ENCODE results near the gene FADS2.

The FADS2 gene

GRCh38 chr11:61791737-61792309, 36.3 kb upstream of the FADS2 start:
- H2AK5ac ChIP-seq (ENCODE audit: low read length): peak overlapping the region; percentile 14
- DNase-seq: peak; percentile 64 to 77
- H2AFZ ChIP-seq (ENCODE audit: insufficient read depth, low read length, poor library complexity): peak overlapping the region; percentile 97

GRCh38 chr11:61792310-61793082, 35.6 kb upstream of the FADS2 start, which contains the start of the genes FEN1 and TMEM258:
Gene FEN1, plus strand, starts transcription at chr11:61792911. Its CDS starts 2,451 bp downstream, at chr11:61795362.
Gene TMEM258, minus strand, starts transcription at chr11:61792599. Its CDS starts 41 bp downstream, at chr11:61792558.
- Histone ChIP-seq H3K4me3 (ENCODE audit: low read depth, low read length) (peak within 1 kb of the TSS; percentile 92), H3K23ac (ENCODE audit: low read length) (peak within 1 kb of the TSS; percentile 31), H3K9ac (ENCODE audit: low read length) (peak within 1 kb of the TSS; percentile 99), H3K4me1 (ENCODE audit: control insufficient read depth in 1 of 2, insufficient read depth in 2 of 2, low read length in 2 of 2) (peaks cover 3 to 5% of the 10 kb centered on the region in 2 experiments), H4K8ac (ENCODE audit: low read depth, low read length) (peak within 1 kb of the TSS; percentile 99), H2AFZ (ENCODE audit: insufficient read depth, low read length, poor library complexity) (peak within 1 kb of the TSS; percentile 97), H4K12ac (ENCODE audit: low read depth, low read length) (peak within 1 kb of the TSS; percentile 93), H3K79me2 (ENCODE audit: control insufficient read depth, insufficient read depth, low read length, poor library complexity) (peaks cover 20% of the 10 kb centered on the region), H2BK12ac (ENCODE audit: low read length) (peak within 1 kb of the TSS; percentile 93), H2AK5ac (ENCODE audit: low read length) (peak within 1 kb of the TSS; percentile 93), H2BK5ac (ENCODE audit: low read depth, low read length, poor library complexity) (peak within 1 kb of the TSS; percentile 100), H4K91ac (ENCODE audit: low read depth, low read length) (peak within 1 kb of the TSS; percentile 100), H3K27ac (ENCODE audit: low read depth, low read length) (peak within 1 kb of the TSS; percentile 88), H3K79me1 (ENCODE audit: low read length) (peaks cover 15% of the 10 kb centered on the region), H3K4ac (ENCODE audit: low read depth, low read length) (peak within 1 kb of the TSS; percentile 94), H3K27me3 (ENCODE audit: insufficient read depth, low read length) (no peaks in the 10 kb centered on the region), H3K4me2 (ENCODE audit: low read length) (peak within 1 kb of the TSS; percentile 93), H3K14ac (ENCODE audit: low read length) (peak within 1 kb of the TSS; percentile 99), H3K9me3 (ENCODE audit: insufficient read depth, low read depth, low read length) (no peaks in the 10 kb centered on the region), H2BK120ac (ENCODE audit: insufficient read depth, low read length, poor library complexity) (peak within 1 kb of the TSS; percentile 99), H3K18ac (ENCODE audit: low read length) (peak within 1 kb of the TSS; percentile 99), H3K36me3 (ENCODE audit: control insufficient read depth in 1 of 2, insufficient read depth in 2 of 2, low read length in 2 of 2) (peaks cover 41 to 43% of the 10 kb centered on the region in 2 experiments)
- WGBS (ENCODE audit: extremely low coverage, insufficient coverage, insufficient read length): no CpG with 5 or more reads among the region's 61 CpGs
- peak; percentile 88 to 94 for DNase-seq

More at GRCh38 chr11:61791737-61792309, 36.3 kb upstream of the FADS2 start:
- H3K18ac ChIP-seq (ENCODE audit: low read length): peak overlapping the region; percentile 70
- H3K23ac ChIP-seq (ENCODE audit: low read length): no peak overlapping the region
- peak overlapping the region; percentile 99 for H3K14ac ChIP-seq (ENCODE audit: low read length)
- H2BK120ac ChIP-seq (ENCODE audit: insufficient read depth, low read length, poor library complexity): peak overlapping the region; percentile 99
- no peaks in the 10 kb centered on the region for H3K9me3 ChIP-seq (ENCODE audit: insufficient read depth, low read depth, low read length)
- peak overlapping the region; percentile 92 for H3K4me3 ChIP-seq (ENCODE audit: low read depth, low read length)
- no peak overlapping the region for H2BK12ac ChIP-seq (ENCODE audit: low read length)
- peaks cover 15% of the 10 kb centered on the region for H3K79me1 ChIP-seq (ENCODE audit: low read length)
- peak overlapping the region; percentile 100 for H2BK5ac ChIP-seq (ENCODE audit: low read depth, low read length, poor library complexity)
- H3K4me2 ChIP-seq (ENCODE audit: low read length): peak overlapping the region; percentile 93
- H3K4me1 ChIP-seq (ENCODE audit: control insufficient read depth in 1 of 2, insufficient read depth in 2 of 2, low read length in 2 of 2): peaks cover 3 to 5% of the 10 kb centered on the region in 2 experiments
- H4K91ac ChIP-seq (ENCODE audit: low read depth, low read length): peak overlapping the region; percentile 100
- peaks cover 20% of the 10 kb centered on the region for H3K79me2 ChIP-seq (ENCODE audit: control insufficient read depth, insufficient read depth, low read length, poor library complexity)
- H4K8ac ChIP-seq (ENCODE audit: low read depth, low read length): peak overlapping the region; percentile 99
- WGBS (ENCODE audit: extremely low coverage, insufficient coverage, insufficient read length): no CpG with 5 or more reads among the region's 14 CpGs
- H3K27me3 ChIP-seq (ENCODE audit: insufficient read depth, low read length): no peaks in the 10 kb centered on the region
- peak overlapping the region; percentile 93 for H4K12ac ChIP-seq (ENCODE audit: low read depth, low read length)
- peak overlapping the region; percentile 99 for H3K9ac ChIP-seq (ENCODE audit: low read length)
- peak overlapping the region; percentile 88 for H3K27ac ChIP-seq (ENCODE audit: low read depth, low read length)
- peak overlapping the region; percentile 56 for H3K4ac ChIP-seq (ENCODE audit: low read depth, low read length)
- H3K36me3 ChIP-seq (ENCODE audit: control insufficient read depth in 1 of 2, insufficient read depth in 2 of 2, low read length in 2 of 2): peaks cover 48 to 49% of the 10 kb centered on the region in 2 experiments

- Histone ChIP-seq H3K27ac (ENCODE audit: low read depth, low read length) (peak overlapping the region; percentile 52), H2BK120ac (ENCODE audit: insufficient read depth, low read length, poor library complexity) (peak overlapping the region; percentile 99), H3K4ac (ENCODE audit: low read depth, low read length) (peak overlapping the region; percentile 94), H4K8ac (ENCODE audit: low read depth, low read length) (peak overlapping the region; percentile 99), H4K91ac (ENCODE audit: low read depth, low read length) (peak overlapping the region; percentile 100), H3K27me3 (ENCODE audit: insufficient read depth, low read length) (no peaks in the 10 kb centered on the region), H3K18ac (ENCODE audit: low read length) (peak overlapping the region; percentile 71), H2BK5ac (ENCODE audit: low read depth, low read length, poor library complexity) (peak overlapping the region; percentile 100), H3K4me1 (ENCODE audit: control insufficient read depth in 1 of 2, insufficient read depth in 2 of 2, low read length in 2 of 2) (peaks cover 3 to 5% of the 10 kb centered on the region in 2 experiments), H3K79me1 (ENCODE audit: low read length) (peaks cover 15% of the 10 kb centered on the region), H3K14ac (ENCODE audit: low read length) (peak overlapping the region; percentile 99), H2BK12ac (ENCODE audit: low read length) (no peak overlapping the region), H2AFZ (ENCODE audit: insufficient read depth, low read length, poor library complexity) (peak overlapping the region; percentile 97), H3K4me3 (ENCODE audit: low read depth, low read length) (peak overlapping the region; percentile 92), H3K36me3 (ENCODE audit: control insufficient read depth in 1 of 2, insufficient read depth in 2 of 2, low read length in 2 of 2) (peaks cover 33 to 38% of the 10 kb centered on the region in 2 experiments), H3K9ac (ENCODE audit: low read length) (peak overlapping the region; percentile 92), H3K4me2 (ENCODE audit: low read length) (peak overlapping the region; percentile 93), H2AK5ac (ENCODE audit: low read length) (peak overlapping the region; percentile 93), H3K79me2 (ENCODE audit: control insufficient read depth, insufficient read depth, low read length, poor library complexity) (peaks cover 20% of the 10 kb centered on the region), H3K23ac (ENCODE audit: low read length) (no peak overlapping the region), H3K9me3 (ENCODE audit: insufficient read depth, low read depth, low read length) (no peaks in the 10 kb centered on the region), H4K12ac (ENCODE audit: low read depth, low read length) (peak overlapping the region; percentile 93)
- peak in 1 of 2 donors; percentile 18 for DNase-seq
- WGBS (ENCODE audit: extremely low coverage, insufficient coverage, insufficient read length): no CpG with 5 or more reads among the region's 29 CpGs
Measured at GRCh38 chr11:61793083-61793828, 34.8 kb upstream of the FADS2 start.

DNA sequence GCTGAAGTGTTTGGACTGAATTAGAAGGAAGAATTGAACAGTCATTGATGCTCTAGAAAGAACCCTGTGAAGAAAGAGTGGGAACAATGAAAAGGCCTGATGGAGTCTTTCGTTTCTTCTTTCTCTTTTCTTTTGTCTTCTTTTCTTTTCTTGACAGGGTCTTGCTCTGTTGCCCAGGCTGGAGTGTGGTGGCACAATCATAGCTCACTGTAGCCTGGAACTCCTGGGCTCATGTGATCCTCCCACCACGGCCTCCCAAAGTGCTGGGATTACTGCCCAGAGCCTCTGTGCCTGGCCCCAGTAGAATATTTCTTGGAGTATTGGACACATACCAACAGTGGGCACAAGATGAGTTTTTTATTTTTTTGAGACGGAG, 34.3 kb upstream of the FADS2 start:
- H2BK12ac ChIP-seq (ENCODE audit: low read length): no peak overlapping the region
- peaks cover 3 to 5% of the 10 kb centered on the region in 2 experiments for H3K4me1 ChIP-seq (ENCODE audit: control insufficient read depth in 1 of 2, insufficient read depth in 2 of 2, low read length in 2 of 2)
- H3K27me3 ChIP-seq (ENCODE audit: insufficient read depth, low read length): no peaks in the 10 kb centered on the region
- peak overlapping the region; percentile 93 for H3K4me2 ChIP-seq (ENCODE audit: low read length)
- no peak overlapping the region for H4K91ac ChIP-seq (ENCODE audit: low read depth, low read length)
- H3K23ac ChIP-seq (ENCODE audit: low read length): no peak overlapping the region
- peak overlapping the region; percentile 94 for H3K4ac ChIP-seq (ENCODE audit: low read depth, low read length)
- WGBS (ENCODE audit: extremely low coverage, insufficient coverage, insufficient read length): no CpG with 5 or more reads among the region's 3 CpGs
- no peak overlapping the region for H3K14ac ChIP-seq (ENCODE audit: low read length)
- DNase-seq: no peak
- no peak overlapping the region for H2BK5ac ChIP-seq (ENCODE audit: low read depth, low read length, poor library complexity)
- H3K4me3 ChIP-seq (ENCODE audit: low read depth, low read length): no peak overlapping the region
- H3K79me1 ChIP-seq (ENCODE audit: low read length): peaks cover 15% of the 10 kb centered on the region
- H3K9me3 ChIP-seq (ENCODE audit: insufficient read depth, low read depth, low read length): no peaks in the 10 kb centered on the region
- H2BK120ac ChIP-seq (ENCODE audit: insufficient read depth, low read length, poor library complexity): no peak overlapping the region
- peaks cover 20% of the 10 kb centered on the region for H3K79me2 ChIP-seq (ENCODE audit: control insufficient read depth, insufficient read depth, low read length, poor library complexity)
- no peak overlapping the region for H3K9ac ChIP-seq (ENCODE audit: low read length)
- no peak overlapping the region for H4K8ac ChIP-seq (ENCODE audit: low read depth, low read length)
- no peak overlapping the region for H4K12ac ChIP-seq (ENCODE audit: low read depth, low read length)
- H3K36me3 ChIP-seq (ENCODE audit: control insufficient read depth in 1 of 2, insufficient read depth in 2 of 2, low read length in 2 of 2): peaks cover 29 to 34% of the 10 kb centered on the region in 2 experiments
- no peak overlapping the region for H3K18ac ChIP-seq (ENCODE audit: low read length)
- H2AFZ ChIP-seq (ENCODE audit: insufficient read depth, low read length, poor library complexity): no peak overlapping the region
- no peak overlapping the region for H3K27ac ChIP-seq (ENCODE audit: low read depth, low read length)
- no peak overlapping the region for H2AK5ac ChIP-seq (ENCODE audit: low read length)
